Stimulated activated CD4-positive, alpha-beta T cell treated with anti-CD3 and anti-CD28 coated beads, Interleukin-15, amount 100 ng/mL, for 48 hours (primary cell): ENCODE results near the gene SRSF4.
"Not testable (repeated sequence)": the region's sequence is repeated elsewhere in the genome, so short reads cannot be mapped to it uniquely, and the experiment has no call there.

Experiments used
- DNase-seq, 2 donors: peaks; one replicate each; pipeline ENCODE4 v3.0.0-alpha.2; 2020; ENCODE audit warnings: low read depth in 2 of 2

Gene SRSF4

DNA sequence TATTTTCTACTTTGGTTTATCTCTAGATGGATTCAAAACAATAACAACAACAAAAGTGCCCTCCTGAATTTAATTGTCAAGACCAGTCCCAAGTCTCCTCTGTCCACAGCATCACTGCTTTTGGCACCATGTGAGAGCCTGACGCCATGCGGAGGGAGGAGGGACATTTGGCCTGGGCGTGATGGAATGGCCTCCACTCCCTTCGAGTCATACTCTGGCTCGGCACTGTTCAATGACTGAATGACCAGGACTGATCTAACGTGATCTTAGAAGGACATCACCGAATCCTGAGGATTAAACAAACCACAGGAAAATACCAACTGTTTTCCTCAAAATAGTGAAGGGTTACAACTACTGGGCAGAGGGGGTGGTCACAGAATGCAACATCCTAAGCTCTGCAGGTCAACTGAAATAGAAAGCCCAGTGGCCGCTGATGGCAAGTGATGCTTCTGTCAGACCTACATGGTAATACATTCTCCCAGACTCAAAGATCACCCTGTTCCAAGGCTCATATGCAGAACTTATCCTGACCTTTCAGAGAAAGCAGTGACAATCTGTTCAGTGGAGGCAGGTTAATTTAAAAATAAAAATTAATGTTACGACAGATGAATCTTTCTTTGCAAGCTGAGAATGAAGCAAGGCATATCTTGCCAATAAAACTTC is 19.1 kb downstream of the SRSF4 start:
- no peak for DNase-seq

DNA sequence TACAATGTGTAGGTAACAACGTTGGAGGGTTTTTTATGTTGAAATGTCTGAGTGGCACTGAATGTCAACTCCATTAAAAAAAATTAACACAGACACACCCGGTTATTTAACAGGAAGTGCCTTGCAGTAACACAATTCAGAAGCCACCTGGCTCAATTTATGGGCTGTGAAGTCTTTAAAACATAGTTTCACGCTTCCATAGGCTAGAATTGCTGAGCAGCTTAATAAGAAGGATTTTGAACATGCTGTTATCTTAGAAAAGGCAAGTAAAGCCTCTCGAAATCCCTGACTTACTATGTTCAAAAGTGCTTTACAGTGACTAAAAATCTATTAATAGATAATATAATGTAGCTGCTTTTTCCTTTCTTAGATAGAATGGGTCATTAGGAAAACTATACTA is 19.7 kb downstream of the SRSF4 start:
- no peak for DNase-seq

DNA sequence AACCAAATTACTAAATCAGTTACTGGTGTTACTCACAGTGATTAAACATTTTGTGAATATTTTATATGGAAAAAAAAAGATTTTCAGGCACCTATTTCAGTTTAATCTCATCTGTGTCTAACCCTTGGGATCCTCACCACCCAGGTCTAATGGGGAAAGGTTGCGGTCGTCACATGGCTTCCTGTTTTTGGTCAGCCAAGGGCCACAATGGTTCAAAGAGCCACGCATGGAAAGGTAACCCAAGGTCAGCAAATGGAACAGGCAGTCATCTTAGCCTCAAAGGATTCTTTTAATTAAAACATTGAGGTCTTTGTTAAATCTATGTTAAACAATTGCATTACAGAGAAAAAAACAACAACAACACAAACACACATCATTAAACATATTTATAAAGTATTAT is 21.9 kb downstream of the SRSF4 start:
- no peak for DNase-seq

DNA sequence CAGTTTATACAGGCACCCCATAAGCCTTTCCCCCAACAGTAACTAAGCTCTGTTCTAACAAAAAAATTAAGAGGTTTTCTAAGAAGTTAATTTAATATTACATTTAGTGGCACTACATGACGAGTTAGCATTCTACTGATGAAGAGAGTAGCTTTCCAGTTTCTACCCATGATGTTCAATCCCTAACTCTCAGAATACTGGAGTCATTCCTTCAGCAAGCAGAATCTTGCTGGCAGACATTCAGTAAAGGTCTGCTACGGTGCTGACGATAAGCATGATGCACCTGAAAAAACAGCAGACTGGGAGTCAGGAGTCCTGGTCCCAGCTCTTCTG is 24.5 kb downstream of the SRSF4 start:
- no peak for DNase-seq

DNA sequence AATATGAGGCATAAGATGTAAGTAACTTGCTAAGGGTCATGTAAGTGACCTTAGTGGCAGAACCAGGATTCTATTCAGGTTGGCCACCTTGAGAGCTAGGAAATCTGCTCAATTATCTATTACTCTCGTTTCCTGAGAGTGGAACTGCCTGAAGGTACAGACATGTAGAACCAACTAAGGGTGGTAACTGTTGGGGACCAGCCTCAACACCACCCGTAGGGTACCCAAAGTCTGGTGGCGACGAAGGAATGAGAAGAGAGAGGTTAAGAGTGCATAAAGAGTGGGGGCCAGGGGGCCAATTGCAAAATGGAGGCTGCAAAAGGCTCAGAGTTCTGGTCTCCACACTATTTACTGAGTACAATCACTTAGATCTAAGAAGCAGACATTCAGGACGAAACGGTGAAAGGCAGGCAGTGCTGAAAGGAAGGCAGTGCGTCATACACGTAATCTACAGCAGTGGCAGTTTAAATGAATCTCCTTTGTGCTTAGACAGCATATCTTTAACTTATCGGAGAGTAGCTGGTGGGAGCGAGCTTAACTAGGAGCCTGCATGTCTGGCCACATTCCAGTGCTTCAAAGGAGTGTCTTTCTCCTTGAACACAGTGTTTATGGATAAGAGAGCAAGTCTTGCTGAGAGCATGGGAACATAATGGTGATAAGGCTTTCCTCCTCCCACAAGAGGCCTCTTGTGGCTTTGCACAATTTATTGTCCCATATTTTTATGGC is 25.0 kb downstream of the SRSF4 start:
- no peak for DNase-seq

DNA sequence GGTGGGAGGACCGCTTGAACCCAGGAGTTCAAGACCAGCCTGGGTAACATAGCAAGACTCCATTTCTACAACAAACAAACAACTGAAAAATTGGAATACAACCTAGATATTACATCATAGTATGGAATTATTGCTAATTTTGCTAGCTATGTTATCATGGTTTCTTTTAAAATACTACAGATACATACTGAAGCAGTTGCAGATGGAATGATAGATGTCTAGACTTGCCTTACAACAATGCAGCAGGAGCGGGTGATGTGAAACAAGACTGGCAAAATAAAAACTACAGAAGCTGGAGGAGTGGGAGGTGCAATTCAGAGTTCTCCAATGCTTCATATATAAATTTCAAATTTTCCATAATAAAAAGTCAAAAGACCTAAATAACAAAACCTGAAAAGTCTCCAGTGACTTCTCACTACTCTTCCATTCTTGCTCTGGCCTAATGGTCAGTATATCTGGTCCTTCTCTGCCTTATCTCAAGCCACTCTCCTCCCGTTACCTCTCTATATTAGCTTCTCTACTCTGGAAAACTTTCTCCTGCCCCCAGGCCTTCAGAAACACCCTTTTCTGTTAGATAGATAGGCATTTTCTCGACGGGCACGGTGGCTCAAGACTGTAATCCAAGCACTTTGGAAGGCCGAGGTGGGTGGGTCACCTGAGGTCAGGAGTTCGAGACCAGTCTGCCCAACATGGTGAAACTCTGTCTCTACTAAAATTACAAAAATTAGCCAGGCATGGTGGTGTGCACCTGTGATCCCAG is 29.5 kb downstream of the SRSF4 start:
- DNase-seq, result no peak

DNA sequence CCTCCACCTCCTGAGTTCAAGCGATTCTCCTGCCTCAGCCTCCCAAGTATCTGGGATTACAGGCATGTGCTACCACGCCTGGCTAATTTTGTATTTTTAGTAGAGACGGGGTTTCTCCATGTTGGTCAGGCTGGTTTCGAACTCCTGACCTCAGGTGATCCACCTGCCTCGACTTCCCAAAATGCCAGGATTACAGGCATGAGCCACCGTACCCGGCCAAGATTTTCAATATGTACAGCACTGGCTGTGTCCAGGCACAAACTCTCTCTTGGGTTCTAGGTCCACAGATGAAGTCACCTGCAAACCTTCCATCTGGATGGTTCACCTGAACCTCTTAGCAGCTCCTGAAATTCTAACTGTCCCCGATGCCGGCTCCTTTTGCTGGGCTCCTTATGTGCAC is 31.4 kb downstream of the SRSF4 start:
- not testable (repeated sequence) for DNase-seq

DNA sequence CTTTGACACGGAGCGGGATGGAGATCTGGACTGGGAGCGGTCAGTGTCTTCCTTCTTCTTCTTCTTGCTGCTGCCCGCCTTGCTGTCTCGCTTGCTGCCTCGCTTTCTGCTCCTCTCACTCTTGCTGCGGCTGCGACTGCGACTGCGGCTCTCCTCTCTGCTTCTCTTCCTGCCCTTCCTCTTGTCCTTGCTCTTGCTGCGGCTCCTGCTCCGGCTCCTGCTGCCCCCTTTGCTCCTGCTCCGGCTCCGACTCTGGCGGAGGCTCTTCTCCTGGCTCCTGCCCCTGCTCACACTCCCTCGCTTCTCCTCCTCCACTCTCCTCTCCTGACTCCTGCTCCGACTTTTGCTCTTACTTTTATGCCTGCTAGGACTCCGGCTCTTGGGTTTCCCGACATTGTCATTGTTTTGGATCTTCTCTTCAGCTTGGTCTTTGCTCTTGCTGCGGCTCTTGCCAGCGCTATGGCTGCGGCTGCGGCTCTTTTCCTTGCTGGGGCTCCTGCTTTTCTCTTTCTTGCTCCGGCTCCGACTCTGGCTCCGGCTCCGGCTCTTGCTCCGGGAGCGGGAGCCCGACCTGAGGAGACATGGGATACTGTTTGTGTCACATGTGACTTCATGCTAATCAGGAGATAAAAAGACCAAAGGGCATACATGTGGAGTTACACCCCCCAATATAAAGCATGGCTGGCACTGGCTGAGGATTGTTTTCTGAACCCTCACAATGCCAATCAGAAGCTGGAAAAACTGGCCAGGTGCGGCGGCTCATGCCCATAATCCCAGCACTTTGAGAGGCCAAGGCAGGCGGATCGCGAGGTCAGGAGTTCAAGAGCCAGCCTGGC is 32.8 kb downstream of the SRSF4 start:
- DNase-seq, result no peak

DNA sequence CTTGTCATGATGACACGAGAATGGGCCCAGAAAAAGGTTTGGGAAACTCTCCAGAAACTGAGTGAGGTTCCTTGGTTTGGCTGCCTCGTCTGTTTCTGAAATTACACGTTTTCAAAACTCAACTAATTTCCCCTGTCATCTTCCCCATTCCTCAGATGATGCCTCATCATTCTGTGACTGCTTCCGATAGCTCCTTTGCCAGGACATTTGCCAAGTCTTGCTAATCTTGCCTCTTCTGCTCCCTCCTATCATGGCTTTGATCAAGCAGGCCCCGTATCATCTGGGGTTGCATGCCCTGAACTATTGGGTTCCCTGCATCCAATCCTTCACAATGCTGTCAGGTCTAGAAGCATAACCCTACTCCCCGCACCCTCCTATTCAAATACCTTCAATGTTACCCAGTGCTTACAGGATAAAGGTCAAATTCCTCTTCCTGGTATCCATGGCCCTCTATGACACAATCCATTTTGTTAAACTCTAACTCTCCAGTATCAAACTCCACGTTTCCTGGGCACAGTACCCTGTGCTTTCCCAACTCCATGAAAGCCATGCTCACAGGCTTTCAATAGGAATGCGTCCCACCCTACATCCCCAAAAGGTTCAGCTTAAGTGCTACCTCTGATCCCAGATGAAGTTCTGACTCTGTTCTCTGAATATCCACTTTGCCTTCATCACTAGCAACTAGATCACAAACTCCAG is 35.8 kb downstream of the SRSF4 start:
- no peak for DNase-seq

DNA sequence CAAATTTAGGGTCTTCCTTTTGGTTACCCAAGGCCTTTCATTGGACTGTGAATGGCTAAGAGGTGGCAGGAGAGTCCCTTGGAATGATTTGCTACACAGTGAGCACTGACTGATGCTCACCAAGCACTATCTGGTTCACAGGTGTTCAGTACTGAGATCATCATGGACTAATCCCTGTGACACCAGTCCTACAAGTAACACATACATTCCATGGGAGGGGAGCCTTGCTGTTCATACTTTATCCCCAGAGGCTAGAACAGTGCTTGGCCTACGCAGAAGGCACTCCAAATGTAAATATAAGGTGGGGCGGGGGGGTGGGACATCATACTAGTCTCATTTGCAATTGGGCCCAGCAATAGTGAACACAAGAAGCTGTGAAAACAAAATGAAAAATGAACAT is 37.5 kb downstream of the SRSF4 start:
- no peak for DNase-seq

DNA sequence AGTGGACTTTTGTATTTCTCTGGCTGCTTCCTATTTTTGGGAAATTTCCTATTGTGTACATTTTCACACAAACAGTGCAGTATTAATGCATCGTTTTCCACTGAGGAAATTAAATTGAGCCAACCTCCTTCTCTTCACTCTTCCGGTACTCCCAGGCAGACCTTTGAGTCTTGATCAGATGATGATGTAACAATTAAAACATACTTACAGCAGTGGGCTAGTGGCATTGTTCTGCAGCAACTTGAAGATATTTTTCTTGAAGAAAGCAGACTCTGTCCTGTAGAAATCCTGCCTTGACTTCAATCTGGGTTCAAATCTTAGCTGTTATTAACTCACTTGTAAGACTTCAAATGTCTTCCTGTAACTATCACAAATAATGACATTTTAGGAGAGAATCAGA is 39.0 kb downstream of the SRSF4 start:
- no peak for DNase-seq

DNA sequence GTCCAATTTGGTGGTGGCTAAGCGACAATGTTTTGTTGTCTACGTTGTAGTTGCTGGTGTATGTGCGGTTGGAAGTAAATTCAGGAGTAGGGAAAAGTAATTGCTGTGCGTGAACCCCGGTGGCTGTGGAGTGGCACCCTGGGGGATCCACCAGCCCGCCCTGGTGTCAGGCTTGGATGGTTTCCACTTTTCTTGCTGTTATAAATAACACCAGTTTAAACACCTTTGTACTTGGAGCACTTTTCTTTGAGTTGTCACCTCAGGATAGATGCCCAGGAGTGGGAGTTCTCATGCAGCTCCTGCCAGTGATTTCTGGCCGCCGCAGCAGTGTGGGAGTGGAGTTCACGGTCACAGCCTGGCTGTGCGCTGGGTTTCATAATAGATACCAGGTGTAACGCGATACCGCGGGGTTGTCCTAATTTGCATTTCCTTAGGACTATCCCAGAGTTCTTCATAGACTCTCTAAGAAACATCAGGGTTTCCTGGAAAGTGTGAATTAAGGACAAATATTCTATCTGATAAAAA is 45.2 kb downstream of the SRSF4 start:
- no peak for DNase-seq

DNA sequence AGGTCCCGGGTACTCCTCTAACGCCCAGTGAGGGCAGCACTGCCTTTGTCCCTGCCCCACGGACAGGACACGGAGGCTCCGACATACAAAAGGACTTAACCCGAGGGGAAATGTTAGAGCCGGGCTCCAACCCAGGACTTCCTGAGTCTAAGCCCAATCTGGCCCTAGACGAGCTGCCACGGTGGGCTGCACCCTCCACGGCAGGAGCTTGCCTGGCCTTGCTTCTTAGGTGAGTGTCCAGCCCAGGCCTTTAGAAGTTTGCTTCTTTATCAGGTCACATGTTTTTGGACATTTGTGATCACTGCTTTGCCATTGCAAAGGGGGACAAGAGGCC is 47.0 kb downstream of the SRSF4 start:
- no peak for DNase-seq

DNA sequence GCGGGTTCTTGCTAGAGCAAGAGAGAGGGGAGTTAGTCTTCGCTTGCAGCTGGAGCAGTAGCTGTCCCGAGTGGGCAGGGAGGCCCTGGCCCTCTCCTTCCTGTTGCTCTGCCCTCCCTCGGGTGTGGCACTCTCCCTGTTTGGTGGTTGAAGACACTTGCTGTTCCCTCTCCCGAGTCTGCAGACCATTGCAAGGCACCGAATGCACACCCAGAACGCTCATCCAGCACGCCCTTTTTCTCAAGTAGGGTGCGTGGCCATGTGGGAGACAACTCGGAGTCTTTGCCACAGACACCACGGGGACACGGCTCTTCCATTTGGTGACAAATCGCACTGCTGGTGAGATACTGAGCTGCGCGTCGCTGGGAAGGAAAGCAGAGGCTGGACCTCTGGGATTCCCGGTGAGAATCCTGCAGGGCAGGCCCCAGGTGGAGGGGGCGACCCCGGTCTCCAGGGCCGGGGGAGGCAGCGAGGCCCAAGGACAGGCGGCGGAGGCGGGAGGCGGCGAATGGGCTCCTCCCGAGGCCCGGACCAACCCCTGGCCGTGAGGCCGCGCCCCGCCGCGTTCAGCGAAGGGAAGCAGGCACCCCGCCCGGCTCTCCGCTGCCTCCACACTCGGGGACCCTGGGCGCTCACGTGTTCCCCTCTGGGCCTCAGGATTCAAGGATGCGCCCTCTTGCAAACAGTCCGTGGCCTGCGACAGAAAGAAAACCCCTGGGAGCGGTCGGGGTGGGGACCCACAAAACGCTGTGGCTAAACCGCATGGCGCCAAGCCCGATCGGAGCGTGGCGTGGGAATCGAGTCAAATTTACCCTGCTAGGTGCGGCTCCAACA is 47.6 kb downstream of the SRSF4 start:
- DNase-seq, result no peak

DNA sequence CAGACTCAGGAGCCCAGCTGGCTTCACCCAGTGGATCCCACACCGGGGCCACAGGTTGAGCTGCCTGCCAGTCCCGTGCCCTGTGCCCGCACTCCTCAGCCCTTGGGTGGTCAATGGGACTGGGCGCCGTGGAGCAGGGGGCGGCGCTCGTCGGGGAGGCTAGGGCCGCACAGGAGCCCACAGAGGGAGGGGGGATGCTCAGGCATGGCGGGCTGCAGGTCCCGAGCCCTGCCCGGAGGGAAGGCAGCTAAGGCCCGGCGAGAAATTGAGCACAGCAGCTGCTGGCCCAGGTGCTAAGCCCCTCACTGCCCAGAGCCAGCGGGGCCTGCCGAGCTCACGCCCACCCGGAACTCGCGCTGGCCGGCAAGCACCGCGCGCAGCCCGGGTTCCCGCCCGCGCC is 50.6 kb downstream of the SRSF4 start:
- DNase-seq, result not testable (repeated sequence)

DNA sequence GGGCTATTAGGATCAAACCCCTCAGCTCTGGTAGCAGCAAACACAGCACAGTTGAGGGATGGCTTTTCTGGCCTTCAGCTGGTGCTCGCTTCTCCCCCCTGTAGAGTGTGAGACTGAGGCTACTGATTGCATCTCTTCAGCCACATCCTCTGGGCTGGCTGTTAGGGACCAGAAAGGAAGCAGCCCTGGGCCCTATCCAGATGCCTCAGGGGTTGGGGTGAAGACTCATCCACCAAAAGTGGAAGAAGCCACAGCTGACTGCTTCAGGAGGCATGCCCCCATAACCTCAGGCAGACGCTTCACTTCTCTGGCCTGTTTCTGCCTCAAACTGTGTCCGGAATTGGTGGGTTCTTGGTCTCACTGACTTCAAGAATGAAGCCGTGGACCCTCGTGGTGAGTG is 51.8 kb downstream of the SRSF4 start:
- no peak for DNase-seq

DNA sequence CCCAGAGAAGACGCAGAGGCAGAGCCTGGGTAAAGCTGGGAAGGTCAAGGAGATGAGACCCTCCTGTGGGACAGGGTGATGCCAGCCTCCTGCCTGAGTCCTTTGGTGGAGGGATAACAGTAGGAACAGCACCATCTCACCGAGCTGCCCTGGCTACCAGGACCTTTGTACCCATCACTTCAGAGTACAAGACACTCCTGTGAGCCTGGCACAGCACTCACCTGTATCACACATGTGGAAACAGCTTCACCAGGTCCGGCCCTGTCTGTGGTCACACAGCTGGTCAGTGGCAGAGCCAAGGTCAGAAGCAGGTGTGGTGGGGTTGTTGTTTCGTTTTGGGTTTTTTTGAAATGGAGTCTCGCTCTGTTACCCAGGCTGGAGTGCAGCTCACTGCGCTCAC is 53.0 kb downstream of the SRSF4 start:
- DNase-seq, result no peak

DNA sequence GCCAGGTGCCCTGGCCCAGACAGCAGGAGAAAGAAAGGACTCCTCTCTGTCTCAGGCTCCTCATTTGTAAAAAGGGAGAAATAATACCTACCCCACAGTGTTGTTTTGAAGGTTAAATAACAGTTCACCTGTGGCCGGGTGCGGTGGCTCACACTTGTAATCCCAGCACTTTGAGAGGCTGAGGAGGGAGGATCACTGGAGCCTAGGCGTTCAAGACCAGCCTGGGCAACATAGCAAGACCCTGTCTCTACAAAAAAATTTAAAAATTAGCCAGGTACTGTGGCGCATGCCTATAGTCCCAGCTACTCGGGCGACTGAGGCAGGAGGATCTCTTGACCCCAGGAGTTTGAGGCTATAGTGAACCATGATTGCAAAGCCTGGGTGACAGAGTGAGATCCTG is 55.5 kb downstream of the SRSF4 start:
- DNase-seq, result no peak

DNA sequence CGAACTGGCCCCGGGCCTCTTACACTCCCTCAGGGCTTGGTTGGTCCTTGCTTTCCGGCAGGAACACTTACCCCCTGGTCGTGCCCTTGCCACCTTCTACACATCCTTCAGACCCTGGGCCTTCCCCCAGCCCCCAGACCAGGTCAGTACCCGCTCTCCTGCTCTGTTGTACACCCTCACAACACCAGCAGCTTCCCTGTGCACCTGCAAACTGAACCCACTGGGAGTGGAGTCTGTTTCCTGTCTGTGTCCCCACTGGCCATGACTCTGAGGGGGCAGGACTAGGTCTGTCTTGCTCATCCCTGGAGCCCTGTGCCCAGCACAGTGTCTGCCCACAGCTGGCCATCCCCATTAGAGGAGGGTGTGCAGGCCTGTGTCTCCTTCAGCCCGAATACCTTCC is 55.9 kb downstream of the SRSF4 start:
- DNase-seq, result no peak

DNA sequence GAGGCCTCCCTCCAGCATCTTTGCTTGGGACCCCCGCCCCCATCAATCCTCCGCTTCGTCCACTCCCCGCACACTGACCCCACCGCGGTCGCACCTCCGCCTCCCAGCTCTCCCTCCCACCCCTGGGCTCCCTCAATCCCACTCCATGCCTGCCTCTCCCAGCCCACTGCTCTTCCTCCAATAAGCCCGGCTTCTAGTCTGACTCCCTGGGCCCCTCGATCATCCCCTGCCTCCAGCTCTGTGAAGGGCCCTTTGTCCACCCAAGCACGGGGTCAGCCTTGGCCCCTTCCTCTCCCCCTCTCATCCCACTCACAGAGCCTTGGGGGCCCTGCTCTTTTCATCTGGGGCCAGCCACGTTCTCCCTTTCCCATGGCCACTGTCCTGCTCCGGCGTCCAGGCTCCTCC is 56.5 kb downstream of the SRSF4 start:
- no peak for DNase-seq
